GM23248 (cell line): Measurements from ENCODE around the gene FOXK1. TPM values are rescaled to one million over a fixed set of nuclear protein-coding genes. Genes with fewer than 3 reads are reported as not detected.

Source experiments
- DNase-seq: peaks from one replicate; pipeline ENCODE4 v3.0.0-alpha.2; 2015
- H2AFZ ChIP-seq: fragments of 200-600 bp; sonication (generic); 2 replicates; pipeline ENCODE4 v1.6.1; 2016; ENCODE audit warnings: antibody characterized with exemption
- H3F3A ChIP-seq: fragments of 200-600 bp; sonication (generic); 2 replicates; pipeline ENCODE4 v1.6.1; 2016; ENCODE audit warnings: mild to moderate bottlenecking, antibody characterized with exemption, mixed run types; ENCODE audit not compliant: insufficient read depth
- H3K27ac ChIP-seq: fragments of 200-600 bp; sonication (generic); 2 replicates; pipeline ENCODE4 v1.5.1; 2016; ENCODE audit warnings: mild to moderate bottlenecking
- H3K27me3 ChIP-seq: fragments of 200-600 bp; sonication (generic); replicated peaks from 2 replicates; pipeline ENCODE4 v1.6.1; 2016; ENCODE audit warnings: mild to moderate bottlenecking; ENCODE audit not compliant: insufficient read depth
- H3K36me3 ChIP-seq: fragments of 200-600 bp; sonication (generic); 2 replicates; pipeline ENCODE4 v1.6.1; 2016; ENCODE audit warnings: low read depth, mild to moderate bottlenecking
- H3K4me1 ChIP-seq: fragments of 200-600 bp; sonication (generic); 2 replicates; pipeline ENCODE4 v1.6.1; 2016; ENCODE audit warnings: mild to moderate bottlenecking; ENCODE audit not compliant: insufficient read depth
- H3K4me2 ChIP-seq: fragments of 200-600 bp; sonication (generic); one replicate; pipeline ENCODE4 v1.6.1; 2016; ENCODE audit warnings: mild to moderate bottlenecking; ENCODE audit not compliant: unreplicated experiment
- H3K4me3 ChIP-seq: fragments of 200-600 bp; sonication (generic); 2 replicates; pipeline ENCODE4 v1.5.1; 2016; ENCODE audit warnings: mild to moderate bottlenecking
- H3K79me2 ChIP-seq: fragments of 200-600 bp; sonication (generic); 2 replicates; pipeline ENCODE4 v1.6.1; 2016; ENCODE audit warnings: mild to moderate bottlenecking; ENCODE audit not compliant: insufficient read depth
- H3K9ac ChIP-seq: fragments of 200-600 bp; sonication (generic); 2 replicates; pipeline ENCODE4 v1.6.1; 2016; ENCODE audit warnings: mild to moderate bottlenecking
- H3K9me2 ChIP-seq: fragments of 200-600 bp; sonication (generic); 2 replicates; pipeline ENCODE4 v1.6.1; 2016; ENCODE audit warnings: mixed run types, mild to moderate bottlenecking, moderate library complexity; ENCODE audit not compliant: insufficient read depth
- H3K9me3 ChIP-seq: fragments of 200-600 bp; sonication (generic); one replicate; pipeline ENCODE4 v1.6.1; 2017; ENCODE audit warnings: low read depth
- H4K20me1 ChIP-seq: fragments of 200-600 bp; sonication (generic); 2 replicates; pipeline ENCODE4 v1.6.0; 2016; ENCODE audit not compliant: insufficient read depth
- EZH2 ChIP-seq: fragments of 200-600 bp; sonication (generic); IDR thresholded peaks from 2 replicates; pipeline ENCODE4 v1.6.1; 2018; ENCODE audit warnings: antibody characterized with exemption, mild to moderate bottlenecking; ENCODE audit not compliant: insufficient read depth, poor library complexity, severe bottlenecking
- EZH2phosphoT487 ChIP-seq: fragments of 200-600 bp; sonication (generic); IDR thresholded peaks from 2 replicates; pipeline ENCODE4 v1.6.1; 2018; ENCODE audit warnings: antibody characterized with exemption, moderate library complexity, mild to moderate bottlenecking, low read depth; ENCODE audit not compliant: insufficient read depth
- WGBS, 2 experiments: methylation state at CpG; one replicate each; pipeline ENCODE4 v1.1.6; 2015 to 2017; ENCODE audit warnings: low lambda C conversion rate in 2 of 2, low coverage in 1 of 2; ENCODE audit errors: missing lambda C conversion rate in 2 of 2; 5-methylcytosine and 5-hydroxymethylcytosine counted together
- in situ Hi-C: fragments of 300-500 bp; cut with MboI; formaldehyde crosslinking; loops from 2 replicates; pipeline ENCODE4 v1.15.0; 2020
- polyA plus RNA-seq: library from polyadenylated mRNA; unstranded; fragments of >200 nt; fragmentation: Nextera tagmentation; extraction: Ambion mirVana; gene quantifications from 2 replicates; pipeline ENCODE4 v1.2.1, GENCODE V29; 2016
- total RNA-seq: library from RNA; depleted of rRNA; stranded (reverse); fragments of >200 nt; shearing (Covaris generic); gene quantifications from 2 replicates; pipeline ENCODE4 v1.2.3, GENCODE V29; 2014

The FOXK1 gene
- total and polyA plus RNA-seq, 2 experiments from 2014 or later: 8.5 to 16.4 TPM

DNA sequence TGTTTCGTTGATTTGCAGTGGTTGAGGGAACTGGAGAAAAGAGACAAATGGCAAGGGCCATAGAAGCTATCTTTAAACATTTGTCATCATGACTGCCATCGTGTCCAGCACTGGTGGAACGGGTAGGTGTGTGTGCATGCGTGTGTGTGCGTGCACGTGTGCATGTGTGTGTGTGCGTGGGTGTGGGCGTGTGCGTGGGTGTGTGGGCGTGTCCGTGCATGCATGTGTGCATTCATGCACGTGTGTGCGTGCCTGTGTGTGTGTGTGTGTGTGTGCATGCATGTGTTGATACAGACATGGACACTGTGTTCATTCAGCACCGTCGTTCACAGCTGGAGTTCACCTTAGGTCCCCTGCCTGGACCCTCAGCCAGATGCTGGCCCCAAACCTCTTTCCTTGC, 55.2 kb downstream of the FOXK1 start:
- Histone ChIP-seq H3K36me3 (no peaks in the 10 kb centered on the region), H3F3A (peaks cover 7% of the 10 kb centered on the region; the same call in 1 of the 2 replicates), H3K4me3 (no peak overlapping the region), H3K9me3 (no peaks in the 10 kb centered on the region), H3K9me2 (no peaks in the 10 kb centered on the region), H3K4me1 (peaks cover 19% of the 10 kb centered on the region), H4K20me1 (peaks cover 3% of the 10 kb centered on the region; the same call in 1 of the 2 replicates), H3K4me2 (no peak overlapping the region), H3K27me3 (no peaks in the 10 kb centered on the region), H3K9ac (no peak overlapping the region), H3K79me2 (peaks cover 99% of the 10 kb centered on the region), H2AFZ (no peak overlapping the region), H3K27ac (no peak overlapping the region)
- in situ Hi-C loops: no loop called here
- DNase-seq: no peak
- TF ChIP-seq EZH2: no peak
- no peak for TF ChIP-seq EZH2phosphoT487
- 90 to 92% methylated on average over 15 of the region's 15 CpGs for WGBS, 2 experiments

- 36 to 40% methylated on average over 23 of the region's 23 CpGs for WGBS, 2 experiments
- Histone ChIP-seq H3K9me3 (no peaks in the 10 kb centered on the region), H3K4me2 (peak overlapping the region; percentile 72), H3K9ac (peak overlapping the region; percentile 66), H3K4me1 (peaks cover 19% of the 10 kb centered on the region), H2AFZ (no peak overlapping the region), H3K9me2 (no peaks in the 10 kb centered on the region), H3K36me3 (no peaks in the 10 kb centered on the region), H3K79me2 (peaks cover 99% of the 10 kb centered on the region), H3K27ac (peak overlapping the region; percentile 83), H3K4me3 (0 out of 2 replicates have a peak overlapping the region, but pooled peaks have one; percentile 21), H4K20me1 (peaks cover 3% of the 10 kb centered on the region; the same call in 1 of the 2 replicates), H3F3A (peaks cover 10% of the 10 kb centered on the region; the same call in 1 of the 2 replicates), H3K27me3 (no peaks in the 10 kb centered on the region)
- TF ChIP-seq EZH2phosphoT487: no peak
- TF ChIP-seq EZH2: no peak
- in situ Hi-C loops: no loop called here
- peak; percentile 91 for DNase-seq
These were observed 56.8 kb downstream of the FOXK1 start for GRCh38 chr7:4738711-4739527.

DNA sequence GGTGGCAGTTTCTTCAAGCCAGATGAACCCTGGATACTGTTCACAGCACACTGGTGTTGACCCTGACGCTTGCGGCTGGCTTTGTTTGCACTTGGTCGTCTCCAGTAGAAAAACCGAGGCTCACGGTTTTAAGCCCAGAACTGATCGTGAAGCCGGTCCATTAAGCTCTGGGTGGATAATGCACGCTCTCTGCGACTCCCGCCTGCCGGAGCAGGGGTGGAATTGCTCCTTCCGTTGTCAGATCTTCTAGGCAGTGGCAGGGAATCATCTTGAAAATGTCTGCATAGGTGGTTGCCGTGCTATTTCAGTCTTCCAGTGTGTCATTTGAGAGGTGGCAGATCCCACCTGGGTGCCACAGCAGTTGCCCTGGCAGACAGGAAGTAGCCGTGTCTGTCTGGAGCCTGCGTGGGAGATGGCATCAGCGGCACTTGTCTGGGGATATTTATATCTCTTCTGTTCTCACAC, 57.5 kb downstream of the FOXK1 start:
- H3K36me3 ChIP-seq: no peaks in the 10 kb centered on the region
- no peaks in the 10 kb centered on the region for H3K9me2 ChIP-seq
- peaks cover 3% of the 10 kb centered on the region; the same call in 1 of the 2 replicates for H4K20me1 ChIP-seq
- in situ Hi-C loops: no loop called here
- TF ChIP-seq EZH2: no peak
- no peak for TF ChIP-seq EZH2phosphoT487
- peaks cover 26% of the 10 kb centered on the region for H3K4me1 ChIP-seq
- H3K4me2 ChIP-seq: peak overlapping the region; percentile 72
- H3K9me3 ChIP-seq: no peaks in the 10 kb centered on the region
- WGBS, 2 experiments: 90 to 91% methylated on average over 16 of the region's 16 CpGs
- H3K79me2 ChIP-seq: peaks cover 99% of the 10 kb centered on the region
- no peaks in the 10 kb centered on the region for H3K27me3 ChIP-seq
- H2AFZ ChIP-seq: no peak overlapping the region
- peaks cover 16% of the 10 kb centered on the region; the same call in 1 of the 2 replicates for H3F3A ChIP-seq
- no peak overlapping the region for H3K4me3 ChIP-seq
- H3K27ac ChIP-seq: peak overlapping the region; percentile 83
- H3K9ac ChIP-seq: peak overlapping the region; percentile 66; the same call in 1 of the 2 replicates
- no peak for DNase-seq

DNA sequence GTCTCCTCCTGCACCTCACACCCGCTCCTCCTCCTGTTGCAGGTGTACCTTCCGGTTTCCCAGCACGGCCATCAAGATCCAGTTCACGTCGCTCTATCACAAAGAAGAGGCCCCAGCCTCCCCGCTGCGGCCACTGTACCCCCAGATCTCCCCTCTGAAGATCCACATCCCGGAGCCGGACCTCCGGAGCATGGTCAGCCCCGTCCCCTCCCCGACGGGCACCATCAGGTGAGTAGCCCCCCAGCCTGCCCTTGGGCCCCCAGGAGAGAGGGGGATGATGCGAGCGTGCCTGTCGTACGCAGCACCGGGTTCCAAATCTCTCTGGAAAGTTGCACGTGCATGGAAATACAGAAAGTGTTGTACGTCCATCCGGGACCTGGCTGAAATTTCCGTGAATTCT, 58.7 kb downstream of the FOXK1 start:
- Histone ChIP-seq H2AFZ (no peak overlapping the region), H3K4me2 (no peak overlapping the region), H3K9me2 (no peaks in the 10 kb centered on the region), H3K4me1 (peaks cover 32% of the 10 kb centered on the region), H3K9ac (no peak overlapping the region), H3K9me3 (no peaks in the 10 kb centered on the region), H3K4me3 (no peak overlapping the region), H3K27ac (no peak overlapping the region), H3K36me3 (no peaks in the 10 kb centered on the region), H4K20me1 (peaks cover 3% of the 10 kb centered on the region; the same call in 1 of the 2 replicates), H3F3A (peaks cover 22% of the 10 kb centered on the region), H3K79me2 (peaks cover 87% of the 10 kb centered on the region), H3K27me3 (no peaks in the 10 kb centered on the region)
- no peak for DNase-seq
- in situ Hi-C loops: no loop called here
- TF ChIP-seq EZH2 (no peak), EZH2phosphoT487 (no peak)
- WGBS, 2 experiments: 95 to 96% methylated on average over 14 to 22 of the region's 22 CpGs
